ENCODE results near the gene WRAP73. TPM values are rescaled to one million over a fixed set of nuclear protein-coding genes. Genes with fewer than 3 reads are reported as not detected.

The WRAP73 gene
- total and polyA plus RNA-seq, 9 of the 15 experiments (the other 6 are each of a cell fraction or from before 2014, with no cell fraction given) = 4.3 to 51.8 (median 30.1) TPM

- in situ Hi-C loops (cut with MboI) = no loop called here
- ChIA-PET POLR2A (interaction anchor here (0.6 kb wide), 1 partner anchor 13 kb away, joined by 3 read pairs; no protein-coding TSS in a partner anchor), CTCF (ENCODE audit: low intra/inter-chr PET ratio) (no interaction called here)
- no peak overlapping the region for H3K4me2 ChIP-seq (ENCODE audit: insufficient read depth, low read length)
- H4K20me1 ChIP-seq (replicated peaks; ENCODE audit: control insufficient read depth, insufficient read depth, low read length) = peaks cover 45% of the 10 kb centered on the region
- H3K9me3 ChIP-seq (replicated peaks; ENCODE audit: control insufficient read depth, insufficient read depth, low read depth, low read length) = 0 out of 2 replicates have a peak, but pooled peaks cover 2% of the 10 kb centered on the region
- TF ChIP-seq ZFP91 (CRISPR knock-in tag; IDR thresholded peaks at IDR 0.05) (no peak), CTCF (IDR thresholded peaks at IDR 0.05 in 2 of 3, conservative IDR thresholded peaks at IDR 0.05 in 1 of 3; ENCODE audit: insufficient read depth in 2 of 3, low read depth in 1 of 3, low read length in 3 of 3) (peak in 1 of 3 experiments; percentile 18; a peak in 1 of 6 replicates)
- no peak overlapping the region for H2AFZ ChIP-seq (ENCODE audit: low read depth, low read length)
- under 1% methylated on average over 21 of the region's 22 CpGs for WGBS (ENCODE audit: insufficient coverage, low coverage, missing lambda C conversion rate)
- ATAC-seq (no peak), FAIRE-seq (no peak), DNase-seq (ENCODE audit: extremely low read depth in 1 of 4, low spot score in 3 of 4) (no peak)
- H3K79me2 ChIP-seq (ENCODE audit: control insufficient read depth, insufficient read depth, low read length) = no peaks in the 10 kb centered on the region
- H3K9me1 ChIP-seq (ENCODE audit: control insufficient read depth, insufficient read depth, low read length) = no peaks in the 10 kb centered on the region
- peaks cover 0 to 55% of the 10 kb centered on the region in 2 experiments; a peak in 2 of 5 replicates for H3K4me1 ChIP-seq (replicated peaks in 1 of 2; ENCODE audit: control insufficient read depth in 2 of 2, insufficient read depth in 2 of 2, low read length in 2 of 2)
- H3K9ac ChIP-seq (ENCODE audit: insufficient read depth in 1 of 2, low read depth in 2 of 2, low read length in 2 of 2) = peak overlapping the region in 1 of 2 experiments; percentile 45; a peak in 1 of 4 replicates
- H3K27ac ChIP-seq (ENCODE audit: extremely low read depth, low read depth, low read length) = no peak overlapping the region
- no peak overlapping the region for H3K4me3 ChIP-seq
- no TSS peak for BruUV-seq (replicated peaks)
- no peaks in the 10 kb centered on the region for H3K36me3 ChIP-seq (ENCODE audit: control insufficient read depth, insufficient read depth, low read length)
- peaks cover 47 to 75% of the 10 kb centered on the region in 2 experiments for H3K27me3 ChIP-seq (ENCODE audit: control insufficient read depth in 2 of 2, insufficient read depth in 2 of 2, low read length in 2 of 2)
- intact Hi-C loops (cut with micrococcal nuclease) = no loop called here
Observed at GRCh38 chr1:3697104-3697503, 47.2 kb upstream of the WRAP73 start.
